Adrenal gland (tissue), 5 donors: ENCODE measurements around the gene RPL41.

Source experiments
- CTCF ChIP-seq, 6 experiments: fragments of 450-650 bp in 4 of 6; fragments of 200-600 bp in 2 of 6; sonication (generic) in 1 of 6; IDR thresholded peaks; 1 replicate in 5 of 6; 2 replicates in 1 of 6; pipeline versions ENCODE4 v1.5.1 to v1.8.0; 2016 to 2021; ENCODE audit warnings: antibody characterized with exemption in 6 of 6, mild to moderate bottlenecking in 2 of 6, moderate library complexity in 1 of 6
- POLR2A ChIP-seq, 2 donors: fragments of 450-650 bp; IDR thresholded peaks; one replicate each; pipeline ENCODE4 v1.6.1; 2017; ENCODE audit warnings: antibody characterized with exemption in 2 of 2, mild to moderate bottlenecking in 2 of 2, moderate library complexity in 1 of 2
- donor health status: DM: no; HTN: no; CAD: no.

DNA sequence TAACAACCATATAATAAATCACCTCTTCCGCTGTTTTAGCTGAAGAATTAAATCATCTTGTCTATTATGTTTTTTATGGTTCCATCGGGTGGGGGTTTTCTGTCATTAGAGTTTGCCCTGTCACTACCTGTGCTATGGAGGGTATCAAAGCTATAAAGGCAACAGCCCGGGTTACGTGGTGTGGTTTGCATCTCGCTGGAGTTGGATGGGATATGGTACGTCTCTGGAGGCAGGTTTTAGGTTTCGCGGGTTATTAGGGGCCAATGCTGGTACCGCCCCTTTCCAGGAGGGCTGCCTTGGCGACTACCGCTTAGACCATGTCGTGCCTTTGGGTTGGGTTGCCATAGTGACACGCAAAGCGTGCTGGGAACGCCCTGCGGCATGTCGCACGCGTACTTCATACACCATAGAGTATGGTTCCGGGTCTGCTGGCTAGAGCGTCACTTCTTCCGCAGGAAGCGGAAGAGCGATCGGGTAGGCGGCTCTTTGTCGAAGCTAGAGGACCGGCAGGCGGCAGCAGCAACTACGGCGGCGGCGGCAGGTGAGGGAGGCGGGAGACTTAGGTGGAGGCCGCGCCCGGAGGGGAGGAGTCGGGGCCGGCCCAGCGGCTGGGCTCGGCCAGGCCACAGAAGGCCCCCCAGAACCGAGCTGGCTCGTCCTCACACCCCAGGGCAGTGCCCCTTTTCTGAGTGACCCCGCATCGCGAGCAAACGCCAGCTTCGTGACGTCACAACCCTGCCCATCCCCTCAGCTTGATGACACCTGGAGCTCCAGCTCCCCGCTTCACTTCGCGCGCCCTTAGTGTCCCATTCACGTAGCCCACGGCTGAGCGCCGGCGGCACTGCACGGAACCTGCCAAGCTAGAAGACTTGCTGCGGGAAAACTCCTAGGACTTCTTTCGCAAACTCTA lies 1.6 kb downstream of the RPL41 start, which contains the start of gene ZC3H10:
- TF ChIP-seq CTCF (IDR thresholded peaks at IDR 0.05) (peak; percentile 18 to 56 (median 42)), POLR2A (IDR thresholded peaks at IDR 0.05) (peak; percentile 78 to 96)
